Activated CD4-positive, alpha-beta T cell treated with anti-CD3 and anti-CD28 coated beads, Interleukin-2, amount 10 ng/mL, durations not matched to agents 24 days and 14 days (primary cell): ENCODE data around the gene AHNAK. TPM values are rescaled to one million over a fixed set of nuclear protein-coding genes. Genes with fewer than 3 reads are reported as not detected.
"Not testable (repeated sequence)": the region's sequence is repeated elsewhere in the genome, so short reads cannot be mapped to it uniquely, and the experiment has no call there.

Source experiments
- DNase-seq: peaks from one replicate; pipeline ENCODE4 v3.0.0; 2022
- H3K27ac Mint-ChIP-seq: one replicate; pipeline ENCODE4 v1.8.0; 2022; ENCODE audit warnings: mild to moderate bottlenecking, mixed read lengths
- H3K27me3 Mint-ChIP-seq: one replicate; pipeline ENCODE4 v1.8.0; 2022; ENCODE audit warnings: mixed read lengths
- H3K36me3 Mint-ChIP-seq: one replicate; pipeline ENCODE4 v1.8.0; 2022; ENCODE audit warnings: low read depth, mild to moderate bottlenecking, mixed read lengths
- H3K4me1 Mint-ChIP-seq: one replicate; pipeline ENCODE4 v1.8.0; 2021; ENCODE audit warnings: mixed read lengths
- H3K4me3 Mint-ChIP-seq: one replicate; pipeline ENCODE4 v1.8.0; 2022; ENCODE audit warnings: mild to moderate bottlenecking, moderate library complexity, mixed read lengths
- H3K9me3 Mint-ChIP-seq: one replicate; pipeline ENCODE4 v1.8.0; 2021; ENCODE audit warnings: mixed read lengths
- intact Hi-C: fragments of 100-400 bp; cut with micrococcal nuclease; formaldehyde crosslinking; loops from one replicate; pipeline ENCODE4 v1.15.1; 2023
- total RNA-seq: library from RNA; stranded (reverse); gene quantifications from 2 replicates; pipeline ENCODE4 v1.2.3, GENCODE V29; 2022

Gene AHNAK
- total RNA-seq, 1 donor from 2014 or later: 91.5 TPM

GRCh38 chr11:62390722-62391121 is 155.9 kb downstream of the AHNAK start:
- Mint-ChIP-seq H3K27me3 (peaks cover 2% of the 10 kb centered on the region), H3K36me3 (no peaks in the 10 kb centered on the region), H3K4me3 (no peak overlapping the region), H3K4me1 (peaks cover 13% of the 10 kb centered on the region), H3K27ac (no peak overlapping the region), H3K9me3 (no peaks in the 10 kb centered on the region)
- no peak for DNase-seq
- intact Hi-C loops: loop anchor here (5.0 kb wide), 1 partner anchor 302 kb away; no protein-coding TSS in a partner anchor

- intact Hi-C loops: loop anchor here (5.0 kb wide), 1 partner anchor 302 kb away; no protein-coding TSS in a partner anchor
- Mint-ChIP-seq H3K4me3 (no peak overlapping the region), H3K9me3 (no peaks in the 10 kb centered on the region), H3K36me3 (no peaks in the 10 kb centered on the region), H3K27me3 (peaks cover 2% of the 10 kb centered on the region), H3K4me1 (peaks cover 15% of the 10 kb centered on the region), H3K27ac (no peak overlapping the region)
- no peak for DNase-seq
Measured at GRCh38 chr11:62390237-62390636, 156.4 kb downstream of the AHNAK start.

GRCh38 chr11:62388999-62389398 is 157.6 kb downstream of the AHNAK start:
- Mint-ChIP-seq H3K36me3 (no peaks in the 10 kb centered on the region), H3K4me1 (peaks cover 11% of the 10 kb centered on the region), H3K27me3 (peaks cover 2% of the 10 kb centered on the region), H3K9me3 (no peaks in the 10 kb centered on the region), H3K4me3 (no peak overlapping the region), H3K27ac (no peak overlapping the region)
- no peak for DNase-seq
- intact Hi-C loops: no loop called here

DNA sequence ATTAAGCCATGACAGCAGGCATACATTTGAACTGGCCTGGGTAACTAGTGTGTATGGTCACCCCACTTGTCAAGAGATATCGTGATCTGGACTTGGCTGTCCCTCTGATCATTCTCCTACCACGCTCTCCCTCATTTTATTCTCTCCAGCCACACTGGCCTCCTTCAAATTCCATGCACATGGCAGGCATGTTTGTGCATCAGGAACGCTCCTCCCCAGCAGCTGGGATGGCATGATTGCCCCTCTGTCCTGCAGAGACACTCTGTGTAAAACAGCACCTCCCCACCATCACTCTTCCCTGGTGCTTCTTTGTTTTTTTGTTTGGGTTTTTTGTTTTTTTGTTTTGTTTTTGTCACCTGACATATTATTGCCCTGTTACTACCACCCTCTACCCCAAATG is 159.2 kb downstream of the AHNAK start:
- Mint-ChIP-seq H3K4me1 (peaks cover 11% of the 10 kb centered on the region), H3K36me3 (no peaks in the 10 kb centered on the region), H3K27ac (no peak overlapping the region), H3K4me3 (no peak overlapping the region), H3K9me3 (no peaks in the 10 kb centered on the region), H3K27me3 (peaks cover 2% of the 10 kb centered on the region)
- no peak for DNase-seq
- intact Hi-C loops: no loop called here

GRCh38 chr11:62386083-62386482 is 160.5 kb downstream of the AHNAK start:
- H3K4me1 Mint-ChIP-seq: peaks cover 14% of the 10 kb centered on the region
- H3K27me3 Mint-ChIP-seq, H3K9me3 Mint-ChIP-seq, H3K36me3 Mint-ChIP-seq, intact Hi-C loops, H3K27ac Mint-ChIP-seq, H3K4me3 Mint-ChIP-seq: not testable (repeated sequence)
- DNase-seq: peak; percentile 76

GRCh38 chr11:62383822-62384221 is 162.8 kb downstream of the AHNAK start:
- Mint-ChIP-seq H3K36me3 (no peaks in the 10 kb centered on the region), H3K4me3 (no peak overlapping the region), H3K4me1 (peaks cover 19% of the 10 kb centered on the region), H3K9me3 (no peaks in the 10 kb centered on the region), H3K27me3 (peaks cover 14% of the 10 kb centered on the region), H3K27ac (no peak overlapping the region)
- DNase-seq: no peak
- intact Hi-C loops: loop anchor here (5.0 kb wide), 1 partner anchor 158 kb away; no protein-coding TSS in a partner anchor

Other genes with a start within 250 kb of the AHNAK start
- gene SCGB1D4, start 247.7 kb downstream of the AHNAK start, total RNA-seq: not detected in 2 replicates
- gene ASRGL1, start 209.4 kb downstream of the AHNAK start, total RNA-seq: 3.6 and 5.8 TPM in 2 replicates
- not detected in 2 replicates for gene SCGB1A1, start 127.8 kb downstream of the AHNAK start, total RNA-seq
- gene EEF1G, start 27.1 kb upstream of the AHNAK start, total RNA-seq: 1,271 and 1,309 TPM in 2 replicates
- 45.3 and 50.9 TPM in 2 replicates for gene TUT1, start 44.7 kb upstream of the AHNAK start, total RNA-seq
- 219 and 220 TPM in 2 replicates for gene MTA2, start 55.1 kb upstream of the AHNAK start, total RNA-seq
- 161 and 166 TPM in 2 replicates for gene EML3, start 66.0 kb upstream of the AHNAK start, total RNA-seq
- 2.3 and 3.1 TPM in 2 replicates for gene ROM1, start 66.5 kb upstream of the AHNAK start, total RNA-seq
- 80.3 and 91.4 TPM in 2 replicates for gene B3GAT3, start 75.2 kb upstream of the AHNAK start, total RNA-seq
- gene GANAB, start 99.8 kb upstream of the AHNAK start, total RNA-seq: 251 and 257 TPM in 2 replicates
- 36.5 and 36.6 TPM in 2 replicates for gene INTS5, start 106.5 kb upstream of the AHNAK start, total RNA-seq
- 143 and 147 TPM in 2 replicates for gene C11orf98, start 118.4 kb upstream of the AHNAK start, total RNA-seq
- gene CSKMT, start 118.5 kb upstream of the AHNAK start, total RNA-seq: 59.5 and 60.9 TPM in 2 replicates
- 8.6 and 9.4 TPM in 2 replicates for gene UQCC3, start 124.9 kb upstream of the AHNAK start, total RNA-seq
- gene LBHD1, start 125.5 kb upstream of the AHNAK start, total RNA-seq: 21.5 and 23.0 TPM in 2 replicates
- 118 and 121 TPM in 2 replicates for gene UBXN1, start 132.3 kb upstream of the AHNAK start, total RNA-seq
- 0.16 and 0.17 TPM in 2 replicates for gene LRRN4CL, start 142.7 kb upstream of the AHNAK start, total RNA-seq
- 29.6 and 32.4 TPM in 2 replicates for gene BSCL2, start 160.6 kb upstream of the AHNAK start, total RNA-seq
- 0.24 TPM in 1 of 2 replicates, not detected in the other for gene GNG3, start 160.9 kb upstream of the AHNAK start, total RNA-seq
- 60.5 and 60.6 TPM in 2 replicates for gene HNRNPUL2, start 180.7 kb upstream of the AHNAK start, total RNA-seq
- gene TTC9C, start 181.7 kb upstream of the AHNAK start, total RNA-seq: 32.7 and 33.3 TPM in 2 replicates
- 7.5 and 11.1 TPM in 2 replicates for gene ZBTB3, start 207.4 kb upstream of the AHNAK start, total RNA-seq
- 138 and 155 TPM in 2 replicates for gene POLR2G, start 214.8 kb upstream of the AHNAK start, total RNA-seq
- gene TAF6L, start 224.6 kb upstream of the AHNAK start, total RNA-seq: 20.1 and 20.2 TPM in 2 replicates
- 32.9 and 36.3 TPM in 2 replicates for gene TMEM179B, start 240.6 kb upstream of the AHNAK start, total RNA-seq
- 15.0 and 16.5 TPM in 2 replicates for gene TMEM223, start 245.2 kb upstream of the AHNAK start, total RNA-seq